Heart left ventricle (tissue), 13 donors: Measurements from ENCODE around the gene ABCC9.

Experiments used
- CTCF ChIP-seq, 12 donors: fragments of 200-600 bp; sonication (generic) in 4 of 12; IDR thresholded peaks; one replicate each; pipeline versions ENCODE4 v1.5.0 to v1.8.0; 2018 to 2022; ENCODE audit warnings: antibody characterized with exemption in 12 of 12, mild to moderate bottlenecking in 5 of 12
- POLR2A ChIP-seq, 2 donors: fragments of 450-650 bp; IDR thresholded peaks; one replicate each; pipeline ENCODE4 v1.6.1; 2017; ENCODE audit warnings: antibody characterized with exemption in 2 of 2, mild to moderate bottlenecking in 2 of 2, moderate library complexity in 2 of 2
- donor health status: ischemic (EF 13 %, LVEDD 7.1; RV severe dilation, severe dysfunction).
- donor health status: DM: no; HTN: yes; CAD: no.
- donor health status: DM: no; HTN: no; CAD: no.
- donor health status: ischemic (EF 25% LVEDD 6.9; RV normal size, moderate dysfunction).
- donor health status: ischemic (EF 25% LVEDD 5.7; RV mildly dilated, moderate dysfunction).
- donor health status: ischemic (EF 35%, LVEDD 5.7; RV mildly dilated, moderate dysfunction).
- donor health status: nonischemic (EF 11% LVEDD 7.7; RV severe dilation, severe dysfunction).
- donor health status: DM: yes; HTN: yes; CAD: no.
- donor health status: PGD.
- donor health status: ischemic (EF 29% LVEDD 5.4; RV normal size, mild dysfunction).
- donor health status: nonischemic (EF 23%, LVEDD 6.1; RV moderate dilation, normal function).

GRCh38 chr12:21934173-21934572 lies 7.1 kb downstream of the ABCC9 start:
- TF ChIP-seq CTCF (IDR thresholded peaks at IDR 0.05) (no peak), POLR2A (IDR thresholded peaks at IDR 0.05) (no peak)
